GM10248 (cell line): Measurements from ENCODE around the gene DENND1B.

Source experiments
- CTCF ChIA-PET: fragments of 300-600 bp; sonication (Branson Sonifier 250); formaldehyde crosslinking; extraction: SDS; loops from one replicate; lab custom pipeline; 2021; ENCODE audit warnings: antibody characterized with exemption; lab: Yijun Ruan, JAX
- POLR2A ChIA-PET: fragments of 350-650 bp; sonication (Branson Sonifier 250); formaldehyde crosslinking; extraction: SDS; loops from one replicate; lab custom pipeline; 2020; ENCODE audit warnings: antibody characterized with exemption; lab: Yijun Ruan, JAX
- DNase-seq: peaks from one replicate; pipeline ENCODE4 v3.0.0; 2012; ENCODE audit errors: extremely low spot score
- CTCF ChIP-seq: IDR thresholded peaks from 2 replicates; pipeline ENCODE4 v1.5.1; 2012; ENCODE audit warnings: mild to moderate bottlenecking, low read depth; ENCODE audit errors: extremely low read depth, missing control alignments, control extremely low read depth

DENND1B gene

GRCh38 chr1:197771386-197771785, 3.9 kb downstream of the DENND1B start:
- no peak for DNase-seq
- no peak for TF ChIP-seq CTCF
- CTCF ChIA-PET, result interaction anchor here (1.8 kb wide), 1 partner anchor 8 kb away, joined by 7 read pairs; no protein-coding TSS in a partner anchor
- POLR2A ChIA-PET, result no interaction called here

GRCh38 chr1:197770243-197770642, 5.0 kb downstream of the DENND1B start:
- ChIA-PET CTCF (no interaction called here), POLR2A (no interaction called here)
- TF ChIP-seq CTCF, result no peak
- DNase-seq, result no peak

- no peak for TF ChIP-seq CTCF
- CTCF ChIA-PET, result no interaction called here
- DNase-seq, result no peak
- POLR2A ChIA-PET, result interaction anchor here (0.7 kb wide), 1 partner anchor 25 kb away, joined by 3 read pairs; no protein-coding TSS in a partner anchor
These were observed 6.0 kb downstream of the DENND1B start for GRCh38 chr1:197769287-197769686.

GRCh38 chr1:197768014-197768805, 7.1 kb downstream of the DENND1B start:
- ChIA-PET CTCF (no interaction called here), POLR2A (no interaction called here)
- TF ChIP-seq CTCF, result no peak
- no peak for DNase-seq

- no peak for TF ChIP-seq CTCF
- ChIA-PET CTCF (interaction anchor here (1.5 to 4.4 kb wide), 2 partner anchors 8 to 12 kb away, joined by 7 to 14 read pairs; partner anchors contain the start of gene DENND1B), POLR2A (no interaction called here)
- no peak for DNase-seq
These were observed 11.5 kb downstream of the DENND1B start for GRCh38 chr1:197763769-197764168.

GRCh38 chr1:197763307-197763706, 12.0 kb downstream of the DENND1B start:
- CTCF ChIA-PET, result interaction anchor here (1.5 to 4.4 kb wide), 2 partner anchors 8 to 13 kb away, joined by 7 to 14 read pairs; partner anchors contain the start of gene DENND1B
- POLR2A ChIA-PET, result no interaction called here
- DNase-seq, result no peak
- TF ChIP-seq CTCF, result no peak
